Activated CD4-positive, alpha-beta T cell treated with anti-CD3 and anti-CD28 coated beads for 1 hour (primary cell): ENCODE measurements around the gene TPSD1.
"Not testable (repeated sequence)": the region's sequence is repeated elsewhere in the genome, so short reads cannot be mapped to it uniquely, and the experiment has no call there.

Source experiments
- DNase-seq: peaks from one replicate; pipeline ENCODE4 v3.0.0-alpha.2; 2020

Gene TPSD1

GRCh38 chr16:1255276-1256122 lies at the start of gene TPSD1:
Gene TPSD1 (plus strand): TSS chr16:1256069. CDS start chr16:1256281, 212 bp downstream.
- DNase-seq = not testable (repeated sequence)

- DNase-seq = no peak
These were observed 49.5 kb upstream of the TPSD1 start for GRCh38 chr16:1206326-1206725.

- no peak for DNase-seq
These were observed 49.1 kb upstream of the TPSD1 start for GRCh38 chr16:1206786-1207185.

- no peak for DNase-seq
These were observed 47.5 kb upstream of the TPSD1 start for GRCh38 chr16:1208239-1208830.

GRCh38 chr16:1209081-1209480 lies 46.8 kb upstream of the TPSD1 start:
- DNase-seq = no peak

GRCh38 chr16:1210461-1210860 lies 45.4 kb upstream of the TPSD1 start:
- no peak for DNase-seq

- DNase-seq = no peak
These were observed 44.2 kb upstream of the TPSD1 start for GRCh38 chr16:1211451-1212268.

GRCh38 chr16:1212616-1213194 lies 43.2 kb upstream of the TPSD1 start:
- DNase-seq = no peak

- no peak for DNase-seq
These were observed 42.6 kb upstream of the TPSD1 start for GRCh38 chr16:1213231-1213630.

- no peak for DNase-seq
These were observed 42.0 kb upstream of the TPSD1 start for GRCh38 chr16:1213796-1214372.

GRCh38 chr16:1214719-1215118 lies 41.1 kb upstream of the TPSD1 start:
- DNase-seq = no peak

- no peak for DNase-seq
These were observed 40.1 kb upstream of the TPSD1 start for GRCh38 chr16:1215574-1216295.

GRCh38 chr16:1216296-1216619 lies 39.6 kb upstream of the TPSD1 start:
- DNase-seq = no peak

GRCh38 chr16:1216681-1217400 lies 39.0 kb upstream of the TPSD1 start:
- no peak for DNase-seq

- no peak for DNase-seq
These were observed 38.3 kb upstream of the TPSD1 start for GRCh38 chr16:1217526-1217925.

- no peak for DNase-seq
These were observed 37.6 kb upstream of the TPSD1 start for GRCh38 chr16:1218061-1218929.

- no peak for DNase-seq
These were observed 36.8 kb upstream of the TPSD1 start for GRCh38 chr16:1218930-1219611.

- no peak for DNase-seq
These were observed 35.7 kb upstream of the TPSD1 start for GRCh38 chr16:1220098-1220728.

- DNase-seq = no peak
These were observed 34.8 kb upstream of the TPSD1 start for GRCh38 chr16:1220841-1221627.
